IPS DF 6.9 (cell line): Measurements from ENCODE around the gene ZNF646.

ENCODE experiments used
- DNase-seq: peaks from one replicate; pipeline ENCODE4 v3.0.0-alpha.2; 2013; ENCODE audit warnings: low read depth, low spot score
- H3K27ac ChIP-seq: one replicate; pipeline ENCODE4 v1.5.1; 2013; ENCODE audit warnings: low read length, control low read depth
- H3K27me3 ChIP-seq: 2 replicates; pipeline ENCODE4 v1.6.1; 2013; ENCODE audit warnings: mild to moderate bottlenecking, low read length; ENCODE audit not compliant: control insufficient read depth, insufficient read depth
- H3K36me3 ChIP-seq: 2 replicates; pipeline ENCODE4 v1.6.1; 2013; ENCODE audit warnings: low read length; ENCODE audit not compliant: control insufficient read depth, insufficient read depth
- H3K4me1 ChIP-seq: 2 replicates; pipeline ENCODE4 v1.6.1; 2013; ENCODE audit warnings: low read length; ENCODE audit not compliant: control insufficient read depth, insufficient read depth
- H3K4me3 ChIP-seq: 2 replicates; pipeline ENCODE4 v1.5.1; 2013; ENCODE audit warnings: mild to moderate bottlenecking, low read length
- H3K9me3 ChIP-seq: 2 replicates; pipeline ENCODE4 v1.6.1; 2013; ENCODE audit warnings: low read length, inconsistent platforms; ENCODE audit not compliant: control insufficient read depth, insufficient read depth
- WGBS: extraction: QIAGEN DNeasy Blood & Tissue Kit; methylation state at CpG from one replicate; pipeline ENCODE4 v1.1.7; 2013; ENCODE audit warnings: mixed read lengths, missing lambda C conversion rate; ENCODE audit not compliant: insufficient read length, insufficient coverage; 5-methylcytosine and 5-hydroxymethylcytosine counted together

Gene ZNF646

GRCh38 chr16:31079342-31079944 is 5.2 kb downstream of the ZNF646 start:
- H3K27ac ChIP-seq = no peak overlapping the region
- H3K4me3 ChIP-seq = no peak overlapping the region
- WGBS = no CpG with 5 or more reads among the region's 13 CpGs
- no peaks in the 10 kb centered on the region for H3K4me1 ChIP-seq
- no peak for DNase-seq
- peaks cover 44% of the 10 kb centered on the region for H3K36me3 ChIP-seq
- H3K27me3 ChIP-seq = no peaks in the 10 kb centered on the region
- H3K9me3 ChIP-seq = no peaks in the 10 kb centered on the region

GRCh38 chr16:31080035-31080629 is 5.9 kb downstream of the ZNF646 start:
- WGBS = no CpG with 5 or more reads among the region's 40 CpGs
- DNase-seq = no peak

GRCh38 chr16:31080756-31081419 is 6.7 kb downstream of the ZNF646 start:
- Histone ChIP-seq H3K36me3 (peaks cover 48% of the 10 kb centered on the region), H3K4me3 (no peak overlapping the region), H3K9me3 (no peaks in the 10 kb centered on the region), H3K27ac (no peak overlapping the region), H3K27me3 (no peaks in the 10 kb centered on the region), H3K4me1 (no peaks in the 10 kb centered on the region)
- no CpG with 5 or more reads among the region's 13 CpGs for WGBS
- DNase-seq = no peak

More at GRCh38 chr16:31080035-31080629, 5.9 kb downstream of the ZNF646 start:
- H3K27me3 ChIP-seq = no peaks in the 10 kb centered on the region
- no peak overlapping the region for H3K27ac ChIP-seq
- no peak overlapping the region for H3K4me3 ChIP-seq
- H3K36me3 ChIP-seq = peaks cover 48% of the 10 kb centered on the region
- H3K4me1 ChIP-seq = no peaks in the 10 kb centered on the region
- no peaks in the 10 kb centered on the region for H3K9me3 ChIP-seq

GRCh38 chr16:31081428-31082351 is 7.5 kb downstream of the ZNF646 start:
- Histone ChIP-seq H3K36me3 (peaks cover 43% of the 10 kb centered on the region), H3K4me3 (no peak overlapping the region), H3K27ac (no peak overlapping the region), H3K9me3 (no peaks in the 10 kb centered on the region), H3K27me3 (no peaks in the 10 kb centered on the region), H3K4me1 (no peaks in the 10 kb centered on the region)
- DNase-seq = no peak
- WGBS = no CpG with 5 or more reads among the region's 26 CpGs

GRCh38 chr16:31082368-31083045 is 8.3 kb downstream of the ZNF646 start:
- Histone ChIP-seq H3K9me3 (no peaks in the 10 kb centered on the region), H3K27ac (no peak overlapping the region), H3K36me3 (peaks cover 36% of the 10 kb centered on the region), H3K27me3 (no peaks in the 10 kb centered on the region), H3K4me1 (no peaks in the 10 kb centered on the region), H3K4me3 (no peak overlapping the region)
- DNase-seq = no peak
- no CpG with 5 or more reads among the region's 14 CpGs for WGBS

- no CpG with 5 or more reads among the region's 9 CpGs for WGBS
- Histone ChIP-seq H3K27ac (no peak overlapping the region), H3K36me3 (peaks cover 31% of the 10 kb centered on the region), H3K27me3 (no peaks in the 10 kb centered on the region), H3K4me3 (no peak overlapping the region), H3K9me3 (no peaks in the 10 kb centered on the region), H3K4me1 (no peaks in the 10 kb centered on the region)
- DNase-seq = no peak
Observed at GRCh38 chr16:31083081-31083480, 8.9 kb downstream of the ZNF646 start.

GRCh38 chr16:31083556-31083955 is 9.3 kb downstream of the ZNF646 start:
- Histone ChIP-seq H3K36me3 (peaks cover 28% of the 10 kb centered on the region), H3K27ac (no peak overlapping the region), H3K4me3 (no peak overlapping the region), H3K9me3 (no peaks in the 10 kb centered on the region), H3K27me3 (no peaks in the 10 kb centered on the region), H3K4me1 (no peaks in the 10 kb centered on the region)
- no CpG with 5 or more reads among the region's 5 CpGs for WGBS
- DNase-seq = no peak

GRCh38 chr16:31083981-31084380 is 9.8 kb downstream of the ZNF646 start:
- DNase-seq = no peak
- H3K4me1 ChIP-seq = no peaks in the 10 kb centered on the region
- H3K27ac ChIP-seq = no peak overlapping the region
- no peaks in the 10 kb centered on the region for H3K27me3 ChIP-seq
- H3K9me3 ChIP-seq = no peaks in the 10 kb centered on the region
- no CpG with 5 or more reads among the region's 13 CpGs for WGBS
- H3K36me3 ChIP-seq = peaks cover 24% of the 10 kb centered on the region
- no peak overlapping the region for H3K4me3 ChIP-seq

- Histone ChIP-seq H3K4me3 (no peak overlapping the region), H3K27ac (no peak overlapping the region), H3K9me3 (no peaks in the 10 kb centered on the region), H3K4me1 (no peaks in the 10 kb centered on the region), H3K27me3 (no peaks in the 10 kb centered on the region), H3K36me3 (peaks cover 21% of the 10 kb centered on the region)
- DNase-seq = no peak
- no CpG with 5 or more reads among the region's 16 CpGs for WGBS
Observed at GRCh38 chr16:31084584-31085302, 10.5 kb downstream of the ZNF646 start.
